NCI-H146 treated with DMSO at 0.1 percent for 48 hours (cell line): ENCODE results near the gene RBP3.

Experiments
- DNase-seq: peaks from one replicate; lab custom pipeline; 2025; ENCODE audit not compliant: unreplicated experiment; lab: John Stamatoyannopoulos, UW

Gene RBP3

DNA sequence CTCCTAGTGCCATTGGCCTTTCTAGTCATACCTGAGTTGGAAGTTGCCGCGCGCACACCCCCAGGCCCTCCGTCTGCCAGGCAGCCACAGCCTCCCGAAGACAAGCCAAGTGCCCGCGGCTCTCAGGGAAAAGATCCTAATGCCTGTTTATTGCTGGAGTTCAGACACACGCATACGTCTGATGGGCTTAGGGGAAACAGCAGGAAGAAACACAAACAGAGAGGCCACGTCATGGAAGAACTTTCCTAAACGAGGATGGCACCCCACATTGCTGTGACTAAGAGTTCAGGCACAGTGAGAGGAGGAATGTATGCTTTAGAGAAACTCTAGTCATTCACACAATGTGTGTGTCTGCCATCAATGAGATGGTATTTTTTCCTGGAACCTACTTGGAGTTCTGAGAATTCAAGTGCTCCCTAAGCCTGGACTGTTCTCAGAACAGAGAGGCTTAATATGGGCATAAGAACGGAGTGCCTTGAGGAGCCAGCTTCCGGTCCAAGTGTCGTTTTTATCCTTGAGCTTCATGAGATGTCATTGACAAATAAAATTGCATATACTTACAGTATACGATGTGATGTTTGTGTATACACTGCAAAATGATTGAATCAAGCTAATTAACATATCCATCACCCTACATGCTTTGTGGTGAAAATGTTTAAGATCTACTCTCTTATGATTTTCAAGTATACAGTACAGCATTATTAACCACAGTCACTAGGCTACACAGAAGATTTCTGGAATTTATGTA, 11.6 kb upstream of the RBP3 start:
- no peak for DNase-seq

DNA sequence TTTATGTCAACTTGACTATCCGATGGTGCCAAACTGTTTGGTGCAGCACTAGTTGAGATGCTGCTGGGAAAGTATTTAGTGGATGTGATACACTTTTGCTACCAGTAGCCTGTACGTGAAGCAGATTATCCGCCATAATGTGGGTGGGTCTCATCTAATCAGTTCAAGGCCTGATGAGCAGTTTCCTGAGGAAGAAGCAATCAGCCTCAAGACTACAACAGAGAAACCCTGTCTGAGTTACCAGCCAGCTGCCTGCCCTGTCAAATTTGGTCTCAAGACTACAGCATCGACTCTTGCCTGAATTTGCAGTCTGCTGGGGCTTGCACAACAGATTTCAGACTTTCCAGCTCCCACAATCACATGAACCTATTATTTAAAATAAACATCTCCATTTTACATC, 10.9 kb upstream of the RBP3 start:
- DNase-seq = no peak

DNA sequence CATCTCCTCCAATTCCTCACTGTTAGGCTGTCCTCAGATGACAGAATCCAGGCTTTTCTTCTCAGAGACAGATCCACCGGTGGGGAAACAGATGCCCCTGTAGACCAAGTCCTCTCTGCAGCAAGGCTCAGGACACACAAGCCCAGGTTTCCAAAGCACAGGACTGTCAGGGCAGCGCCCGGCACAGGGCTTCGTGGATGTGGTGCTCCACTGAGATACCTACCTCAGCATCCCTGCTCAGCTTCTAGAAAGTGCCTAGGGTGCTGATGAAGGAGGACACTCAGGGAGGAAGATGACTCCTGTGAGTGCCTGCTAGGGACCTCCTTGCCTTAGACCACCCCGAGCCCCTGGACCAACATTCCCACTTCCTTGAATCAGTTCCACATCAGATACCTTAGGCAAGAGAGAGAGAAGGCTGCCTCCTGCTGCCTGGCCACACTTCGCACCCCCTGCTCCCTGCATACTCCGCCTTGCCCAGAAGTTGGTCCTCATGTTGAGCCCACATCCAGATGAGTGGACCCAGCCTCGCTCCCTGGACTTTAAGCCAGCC, 8.9 kb upstream of the RBP3 start:
- no peak for DNase-seq

DNA sequence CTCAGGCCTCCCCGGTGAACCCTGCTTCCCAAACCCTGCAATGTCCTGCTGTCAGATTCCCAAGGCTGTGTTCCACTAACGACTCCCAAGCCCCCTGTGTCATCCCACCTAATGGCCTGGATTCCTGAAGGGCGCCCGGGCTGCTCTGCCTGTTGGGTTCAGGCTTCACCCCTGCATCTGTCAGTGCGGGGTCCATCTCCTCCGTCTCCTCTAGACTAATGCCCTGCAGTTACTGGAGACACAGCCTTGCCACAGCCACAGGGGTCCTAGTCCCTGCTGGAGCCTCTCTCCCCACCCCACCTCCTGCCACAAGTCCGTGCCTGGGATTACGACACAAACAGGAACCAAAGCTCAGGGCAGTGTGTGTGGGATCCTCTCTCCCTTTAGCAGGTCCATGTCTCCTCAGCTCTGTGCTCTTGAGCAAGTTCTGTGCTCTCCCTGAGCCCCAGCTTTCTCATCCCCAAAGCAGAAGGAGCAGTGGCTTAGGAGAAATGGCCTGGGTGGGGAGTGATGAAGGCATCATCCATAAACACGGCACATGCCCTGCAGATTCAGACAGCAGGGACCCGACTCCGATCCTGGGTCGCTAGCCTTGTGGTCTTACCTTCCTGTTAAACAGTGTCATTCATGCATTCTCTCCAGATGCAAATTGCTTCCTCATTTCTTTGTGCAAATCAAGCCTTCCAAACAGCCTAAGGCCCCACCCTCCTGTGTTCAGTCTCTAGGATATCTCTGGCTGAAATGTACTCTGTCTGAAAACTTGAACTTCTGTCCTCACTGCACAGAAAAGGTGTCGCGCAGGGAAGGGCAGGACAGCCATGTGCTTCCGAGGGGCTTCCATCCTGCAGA, 8.2 kb upstream of the RBP3 start:
- no peak for DNase-seq

DNA sequence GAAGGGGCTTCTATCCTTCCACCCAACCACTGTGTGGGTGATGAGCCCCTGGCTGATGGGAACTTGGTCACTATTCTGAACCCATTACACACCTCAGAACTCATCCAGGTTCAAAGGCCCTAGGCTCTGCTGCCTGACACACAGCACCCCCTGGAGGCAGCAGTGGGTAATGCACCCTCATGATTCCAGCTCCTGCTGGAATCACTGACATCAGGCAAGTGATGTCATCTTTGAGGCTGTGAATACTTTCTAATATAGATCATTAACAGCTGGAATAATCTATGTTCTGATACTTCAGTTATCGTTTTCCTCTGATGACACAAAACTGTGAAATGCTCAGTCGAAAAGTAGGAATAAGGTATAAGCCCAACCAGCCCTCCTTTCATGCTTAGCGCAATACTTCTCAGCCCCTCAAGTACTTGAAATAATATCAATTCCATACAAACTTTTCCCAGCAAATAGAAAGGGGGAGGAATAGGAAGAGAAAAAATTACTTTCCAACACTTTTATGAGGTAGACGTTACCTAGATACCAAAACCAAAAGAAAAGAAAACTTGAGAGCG, 7.5 kb upstream of the RBP3 start:
- DNase-seq = no peak

DNA sequence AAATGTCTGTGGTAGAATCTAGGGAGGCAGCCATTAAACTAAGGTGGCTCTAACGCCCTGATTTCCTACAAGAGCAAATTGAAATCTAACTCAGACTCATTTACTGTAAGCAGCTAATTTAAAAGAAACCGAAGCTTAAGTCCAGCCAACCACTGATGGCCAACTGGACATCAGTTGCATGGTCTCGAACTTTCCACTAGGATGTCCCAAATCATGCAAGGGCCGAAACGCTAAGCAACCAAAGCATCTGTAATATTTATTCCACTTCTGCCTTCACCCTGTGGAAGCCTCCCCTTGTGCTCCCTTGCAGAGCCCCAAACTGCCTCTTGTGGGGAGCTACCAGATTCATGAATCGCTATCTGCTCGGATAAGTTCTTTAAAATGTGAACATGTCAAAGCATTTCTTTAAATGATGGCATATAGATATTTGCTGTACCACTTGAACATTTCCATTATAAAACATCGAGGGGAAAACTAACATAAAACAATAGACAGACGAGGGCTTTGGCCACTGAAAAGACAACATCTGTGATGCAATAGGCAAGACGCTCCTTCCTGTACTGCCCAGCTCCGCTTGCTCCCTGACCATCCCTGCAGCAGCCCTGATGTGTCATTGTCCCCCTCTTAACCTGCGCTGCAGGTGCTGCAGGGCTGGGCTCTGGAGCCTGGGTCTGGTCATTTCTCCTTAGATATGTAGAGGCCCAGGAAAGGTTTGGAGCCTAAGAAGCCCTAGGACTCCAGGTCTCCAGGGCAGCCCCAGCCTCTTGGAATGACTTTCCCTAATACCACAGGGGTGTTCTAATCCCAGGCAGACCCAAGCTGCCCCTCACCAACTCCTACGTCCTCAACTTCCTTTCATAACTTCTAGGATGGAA, 2.9 kb upstream of the RBP3 start:
- DNase-seq = no peak

DNA sequence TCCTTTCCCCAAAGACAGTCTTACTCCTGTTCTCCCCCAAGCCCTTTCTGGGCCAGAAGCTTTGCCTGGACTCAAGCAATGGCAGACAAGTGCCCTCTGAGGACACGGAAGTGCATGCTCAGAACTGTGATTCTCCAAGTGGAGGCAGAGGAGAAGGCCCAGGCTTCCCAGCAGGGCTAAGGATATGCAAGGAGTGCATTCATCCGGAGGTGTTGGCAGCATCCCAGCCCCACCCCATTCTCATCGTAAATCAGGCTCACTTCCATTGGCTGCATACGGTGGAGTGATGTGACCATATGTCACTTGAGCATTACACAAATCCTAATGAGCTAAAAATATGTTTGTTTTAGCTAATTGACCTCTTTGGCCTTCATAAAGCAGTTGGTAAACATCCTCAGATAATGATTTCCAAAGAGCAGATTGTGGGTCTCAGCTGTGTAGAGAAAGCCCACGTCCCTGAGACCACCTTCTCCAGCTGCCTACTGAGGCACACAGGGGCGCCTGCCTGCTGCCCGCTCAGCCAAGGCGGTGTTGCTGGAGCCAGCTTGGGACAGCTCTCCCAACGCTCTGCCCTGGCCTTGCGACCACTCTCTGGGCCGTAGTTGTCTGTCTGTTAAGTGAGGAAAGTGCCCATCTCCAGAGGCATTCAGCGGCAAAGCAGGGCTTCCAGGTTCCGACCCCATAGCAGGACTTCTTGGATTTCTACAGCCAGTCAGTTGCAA, 1.4 kb upstream of the RBP3 start:
- DNase-seq = no peak

DNA sequence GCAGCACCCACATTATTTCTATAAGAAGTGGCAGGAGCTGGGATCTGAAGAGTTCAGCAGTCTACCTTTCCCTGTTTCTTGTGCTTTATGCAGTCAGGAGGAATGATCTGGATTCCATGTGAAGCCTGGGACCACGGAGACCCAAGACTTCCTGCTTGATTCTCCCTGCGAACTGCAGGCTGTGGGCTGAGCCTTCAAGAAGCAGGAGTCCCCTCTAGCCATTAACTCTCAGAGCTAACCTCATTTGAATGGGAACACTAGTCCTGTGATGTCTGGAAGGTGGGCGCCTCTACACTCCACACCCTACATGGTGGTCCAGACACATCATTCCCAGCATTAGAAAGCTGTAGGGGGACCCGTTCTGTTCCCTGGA, 874 bp upstream of the RBP3 start:
- DNase-seq = no peak

DNA sequence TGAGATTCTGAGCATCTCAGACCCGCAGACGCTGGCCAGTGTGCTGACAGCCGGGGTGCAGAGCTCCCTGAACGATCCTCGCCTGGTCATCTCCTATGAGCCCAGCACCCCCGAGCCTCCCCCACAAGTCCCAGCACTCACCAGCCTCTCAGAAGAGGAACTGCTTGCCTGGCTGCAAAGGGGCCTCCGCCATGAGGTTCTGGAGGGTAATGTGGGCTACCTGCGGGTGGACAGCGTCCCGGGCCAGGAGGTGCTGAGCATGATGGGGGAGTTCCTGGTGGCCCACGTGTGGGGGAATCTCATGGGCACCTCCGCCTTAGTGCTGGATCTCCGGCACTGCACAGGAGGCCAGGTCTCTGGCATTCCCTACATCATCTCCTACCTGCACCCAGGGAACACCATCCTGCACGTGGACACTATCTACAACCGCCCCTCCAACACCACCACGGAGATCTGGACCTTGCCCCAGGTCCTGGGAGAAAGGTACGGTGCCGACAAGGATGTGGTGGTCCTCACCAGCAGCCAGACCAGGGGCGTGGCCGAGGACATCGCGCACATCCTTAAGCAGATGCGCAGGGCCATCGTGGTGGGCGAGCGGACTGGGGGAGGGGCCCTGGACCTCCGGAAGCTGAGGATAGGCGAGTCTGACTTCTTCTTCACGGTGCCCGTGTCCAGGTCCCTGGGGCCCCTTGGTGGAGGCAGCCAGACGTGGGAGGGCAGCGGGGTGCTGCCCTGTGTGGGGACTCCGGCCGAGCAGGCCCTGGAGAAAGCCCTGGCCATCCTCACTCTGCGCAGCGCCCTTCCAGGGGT, 703 bp downstream of the RBP3 start:
- no peak for DNase-seq

DNA sequence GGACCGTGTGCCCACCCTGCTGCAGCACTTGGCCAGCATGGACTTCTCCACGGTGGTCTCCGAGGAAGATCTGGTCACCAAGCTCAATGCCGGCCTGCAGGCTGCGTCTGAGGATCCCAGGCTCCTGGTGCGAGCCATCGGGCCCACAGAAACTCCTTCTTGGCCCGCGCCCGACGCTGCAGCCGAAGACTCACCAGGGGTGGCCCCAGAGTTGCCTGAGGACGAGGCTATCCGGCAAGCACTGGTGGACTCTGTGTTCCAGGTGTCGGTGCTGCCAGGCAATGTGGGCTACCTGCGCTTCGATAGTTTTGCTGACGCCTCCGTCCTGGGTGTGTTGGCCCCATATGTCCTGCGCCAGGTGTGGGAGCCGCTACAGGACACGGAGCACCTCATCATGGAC, 1.4 kb downstream of the RBP3 start:
- no peak for DNase-seq

DNA sequence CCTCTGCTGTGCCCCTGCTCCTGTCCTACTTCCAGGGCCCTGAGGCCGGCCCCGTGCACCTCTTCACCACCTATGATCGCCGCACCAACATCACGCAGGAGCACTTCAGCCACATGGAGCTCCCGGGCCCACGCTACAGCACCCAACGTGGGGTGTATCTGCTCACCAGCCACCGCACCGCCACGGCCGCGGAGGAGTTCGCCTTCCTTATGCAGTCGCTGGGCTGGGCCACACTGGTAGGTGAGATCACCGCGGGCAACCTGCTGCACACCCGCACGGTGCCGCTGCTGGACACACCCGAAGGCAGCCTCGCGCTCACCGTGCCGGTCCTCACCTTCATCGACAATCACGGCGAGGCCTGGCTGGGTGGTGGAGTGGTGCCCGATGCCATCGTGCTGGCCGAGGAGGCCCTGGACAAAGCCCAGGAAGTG, 1.8 kb downstream of the RBP3 start:
- DNase-seq = no peak

DNA sequence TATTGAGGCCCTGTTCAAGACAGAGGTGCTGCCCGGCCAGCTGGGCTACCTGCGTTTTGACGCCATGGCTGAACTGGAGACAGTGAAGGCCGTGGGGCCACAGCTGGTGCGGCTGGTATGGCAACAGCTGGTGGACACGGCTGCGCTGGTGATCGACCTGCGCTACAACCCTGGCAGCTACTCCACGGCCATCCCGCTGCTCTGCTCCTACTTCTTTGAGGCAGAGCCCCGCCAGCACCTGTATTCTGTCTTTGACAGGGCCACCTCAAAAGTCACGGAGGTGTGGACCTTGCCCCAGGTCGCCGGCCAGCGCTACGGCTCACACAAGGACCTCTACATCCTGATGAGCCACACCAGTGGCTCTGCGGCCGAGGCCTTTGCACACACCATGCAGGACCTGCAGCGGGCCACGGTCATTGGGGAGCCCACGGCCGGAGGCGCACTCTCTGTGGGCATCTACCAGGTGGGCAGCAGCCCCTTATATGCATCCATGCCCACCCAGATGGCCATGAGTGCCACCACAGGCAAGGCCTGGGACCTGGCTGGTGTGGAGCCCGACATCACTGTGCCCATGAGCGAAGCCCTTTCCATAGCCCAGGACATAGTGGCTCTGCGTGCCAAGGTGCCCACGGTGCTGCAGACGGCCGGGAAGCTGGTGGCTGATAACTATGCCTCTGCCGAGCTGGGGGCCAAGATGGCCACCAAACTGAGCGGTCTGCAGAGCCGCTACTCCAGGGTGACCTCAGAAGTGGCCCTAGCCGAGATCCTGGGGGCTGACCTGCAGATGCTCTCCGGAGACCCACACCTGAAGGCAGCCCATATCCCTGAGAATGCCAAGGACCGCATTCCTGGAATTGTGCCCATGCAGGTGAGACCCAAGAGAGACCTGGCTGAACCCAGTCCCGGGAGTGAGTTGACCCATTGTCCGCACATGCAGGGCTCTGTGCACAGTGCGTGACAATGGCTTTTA, 2.8 kb downstream of the RBP3 start:
- DNase-seq = no peak

DNA sequence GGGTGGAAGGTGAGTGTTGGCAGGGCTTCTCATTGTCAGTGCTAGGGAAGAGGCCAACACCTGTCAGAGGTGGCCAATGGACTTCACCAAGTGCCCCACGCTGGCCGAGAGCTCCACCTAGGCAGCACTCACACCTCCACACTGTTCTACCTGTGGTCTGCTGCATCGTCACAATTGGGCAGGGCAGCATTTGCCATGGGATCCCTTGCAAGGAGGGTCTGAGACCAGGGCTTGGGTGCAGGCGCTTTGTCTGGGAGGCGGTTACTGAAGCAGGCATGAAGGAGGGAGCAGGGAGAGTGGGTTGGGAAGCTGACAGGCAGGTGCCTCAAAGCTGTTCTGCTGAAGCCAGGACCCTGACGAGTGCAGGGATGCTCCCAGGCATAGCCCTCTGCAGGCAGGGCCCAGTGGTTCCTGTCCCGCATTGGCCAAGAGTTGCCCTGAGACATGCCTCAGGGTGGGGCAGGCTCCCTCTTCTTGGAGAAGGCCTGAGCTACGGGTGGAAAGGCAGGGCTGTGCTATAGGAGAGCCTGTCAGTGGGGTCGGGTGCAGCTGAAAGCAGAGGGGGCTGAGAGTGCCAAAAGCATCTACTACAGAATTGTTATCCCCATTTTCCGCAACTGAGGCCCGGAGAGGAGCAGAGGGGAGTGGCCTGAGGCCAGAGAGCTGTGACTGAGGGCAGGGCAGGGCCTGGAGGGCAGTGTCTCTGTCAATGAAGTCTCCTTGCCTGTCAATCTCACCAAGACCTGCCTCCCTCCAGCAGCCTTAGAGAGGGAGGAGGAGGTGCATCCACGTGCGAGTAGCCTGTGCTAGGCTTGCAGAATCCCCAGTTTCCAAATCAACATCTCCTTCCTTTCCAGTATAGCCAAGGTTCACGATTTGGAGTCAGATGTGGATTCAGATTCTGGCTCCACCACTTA, 4.0 kb downstream of the RBP3 start:
- no peak for DNase-seq

DNA sequence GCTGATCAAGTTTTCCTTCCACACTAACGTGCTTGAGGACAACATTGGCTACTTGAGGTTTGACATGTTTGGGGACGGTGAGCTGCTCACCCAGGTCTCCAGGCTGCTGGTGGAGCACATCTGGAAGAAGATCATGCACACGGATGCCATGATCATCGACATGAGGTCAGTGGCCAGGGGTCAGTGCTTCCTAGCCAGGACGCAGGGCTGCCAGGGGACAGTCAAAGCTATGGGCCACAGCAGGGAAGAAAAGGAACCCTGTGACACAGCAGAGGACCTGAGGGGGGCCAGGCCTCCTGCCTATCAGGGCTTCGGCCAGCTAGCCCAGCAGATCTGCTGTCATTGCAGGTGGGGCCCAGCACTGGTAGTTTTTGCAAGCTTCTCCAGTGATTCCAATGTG, 5.2 kb downstream of the RBP3 start:
- no peak for DNase-seq

DNA sequence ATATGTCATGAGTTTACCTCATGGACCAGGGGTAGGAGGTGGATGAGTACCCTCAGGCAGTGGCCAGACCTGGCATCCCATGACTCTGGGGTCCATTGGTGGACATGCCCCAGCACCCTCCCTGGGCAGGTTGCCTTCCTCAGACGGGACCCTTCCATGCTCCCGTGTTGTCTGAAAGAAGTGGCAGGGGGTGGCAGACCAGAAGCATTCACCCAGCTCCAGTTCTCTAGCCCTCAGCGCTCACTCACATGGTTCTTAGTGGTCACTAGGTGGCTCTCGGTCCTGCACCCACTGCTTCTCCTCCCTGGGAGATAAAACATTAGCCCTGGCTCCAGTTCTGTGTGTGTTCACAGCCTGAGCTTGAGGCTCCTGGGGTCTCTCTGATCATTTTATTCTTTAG, 6.0 kb downstream of the RBP3 start:
- no peak for DNase-seq

DNA sequence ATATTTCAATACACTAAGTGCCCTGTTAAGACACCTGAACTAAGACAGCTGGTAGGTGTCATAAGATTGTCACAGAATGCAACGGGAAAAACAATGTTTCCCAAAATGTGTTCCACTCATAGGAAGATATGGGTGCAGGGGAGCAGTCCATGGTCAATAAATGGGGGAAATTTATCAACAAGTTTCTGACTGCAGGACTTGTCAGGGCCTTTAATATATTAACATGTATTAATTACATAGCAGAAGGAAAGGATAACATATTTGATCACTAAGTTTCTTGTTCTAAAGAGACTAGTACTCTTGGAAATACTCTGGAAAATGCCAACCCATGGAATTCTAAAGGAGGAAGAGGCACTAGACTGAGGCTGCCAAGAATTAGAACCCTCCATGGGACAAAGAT, 6.7 kb downstream of the RBP3 start:
- no peak for DNase-seq

DNA sequence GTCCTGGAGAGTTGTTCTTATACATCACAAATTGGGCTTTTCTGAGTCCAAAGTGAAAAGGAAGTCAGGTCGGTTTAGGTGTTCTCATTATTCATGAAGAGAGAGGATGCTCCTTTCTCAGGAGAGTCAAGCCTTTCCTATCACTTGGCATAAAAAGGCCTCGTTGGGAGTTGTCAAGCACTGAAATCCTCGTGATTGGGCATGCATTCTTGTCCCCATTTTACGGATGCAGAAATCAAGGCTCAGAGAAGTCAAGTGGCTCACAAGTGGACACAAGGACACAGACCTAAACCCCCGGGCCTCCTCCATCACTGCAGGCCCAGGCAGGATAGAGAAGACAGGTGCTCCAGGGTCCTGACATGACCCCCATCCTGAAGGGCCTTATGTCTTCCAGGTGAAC, 8.5 kb downstream of the RBP3 start:
- DNase-seq = no peak
